DOHH2 (cell line): ENCODE results near the gene AMZ1.

Experiments used
- EZH2phosphoT487 ChIP-seq: fragments of 200-600 bp; sonication (generic); IDR thresholded peaks from 2 replicates; pipeline ENCODE4 v1.6.1; 2017; ENCODE audit warnings: borderline replicate concordance, mild to moderate bottlenecking, antibody characterized with exemption, low read length, moderate library complexity, mixed read lengths
- TF ChIP-seq, protein P1 (sequence below): fragments of 200-600 bp; sonication (generic); IDR thresholded peaks from one replicate; pipeline ENCODE4 v1.5.1; 2014; ENCODE audit warnings: antibody characterized with exemption, mild to moderate bottlenecking, low read depth, low read length; ENCODE audit not compliant: poor library complexity, severe bottlenecking

GRCh38 chr7:2736411-2736914 is 48.5 kb downstream of the AMZ1 start:
- TF ChIP-seq, protein P1, sequence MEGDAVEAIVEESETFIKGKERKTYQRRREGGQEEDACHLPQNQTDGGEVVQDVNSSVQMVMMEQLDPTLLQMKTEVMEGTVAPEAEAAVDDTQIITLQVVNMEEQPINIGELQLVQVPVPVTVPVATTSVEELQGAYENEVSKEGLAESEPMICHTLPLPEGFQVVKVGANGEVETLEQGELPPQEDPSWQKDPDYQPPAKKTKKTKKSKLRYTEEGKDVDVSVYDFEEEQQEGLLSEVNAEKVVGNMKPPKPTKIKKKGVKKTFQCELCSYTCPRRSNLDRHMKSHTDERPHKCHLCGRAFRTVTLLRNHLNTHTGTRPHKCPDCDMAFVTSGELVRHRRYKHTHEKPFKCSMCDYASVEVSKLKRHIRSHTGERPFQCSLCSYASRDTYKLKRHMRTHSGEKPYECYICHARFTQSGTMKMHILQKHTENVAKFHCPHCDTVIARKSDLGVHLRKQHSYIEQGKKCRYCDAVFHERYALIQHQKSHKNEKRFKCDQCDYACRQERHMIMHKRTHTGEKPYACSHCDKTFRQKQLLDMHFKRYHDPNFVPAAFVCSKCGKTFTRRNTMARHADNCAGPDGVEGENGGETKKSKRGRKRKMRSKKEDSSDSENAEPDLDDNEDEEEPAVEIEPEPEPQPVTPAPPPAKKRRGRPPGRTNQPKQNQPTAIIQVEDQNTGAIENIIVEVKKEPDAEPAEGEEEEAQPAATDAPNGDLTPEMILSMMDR = no peak
- no peak for TF ChIP-seq EZH2phosphoT487
